Spleen (tissue), 7 donors: ENCODE data around the gene GMCL1.

Experiments used
- CTCF ChIP-seq, 11 experiments: fragments of 200-600 bp in 7 of 11; fragments of 450-650 bp in 4 of 11; sonication (generic) in 4 of 11; IDR thresholded peaks in 8 of 11; conservative IDR thresholded peaks in 3 of 11; 1 replicate in 7 of 11; 2 replicates in 4 of 11; pipeline versions ENCODE4 v1.4.0 to v1.8.0; 2016 to 2021; ENCODE audit warnings: antibody characterized with exemption in 11 of 11, inconsistent platforms in 4 of 11, mild to moderate bottlenecking in 1 of 11
- POLR2A ChIP-seq, 3 donors: fragments of 450-650 bp; IDR thresholded peaks; one replicate each; pipeline ENCODE4 v1.5.1; 2017; ENCODE audit warnings: antibody characterized with exemption in 3 of 3, mild to moderate bottlenecking in 1 of 3
- donor health status: DM: no; HTN: no; CAD: no; lungs with moderate emphysema.
- donor health status: DM: no; HTN: no; CAD: no.
- donor health status: DM: no; HTN: no; CAD: no.

- TF ChIP-seq CTCF (IDR thresholded peaks at IDR 0.05 in 8 of 11, conservative IDR thresholded peaks at IDR 0.05 in 3 of 11) (no peak), POLR2A (IDR thresholded peaks at IDR 0.05) (no peak)
Measured at GRCh38 chr2:69830045-69830905, 815 bp downstream of the GMCL1 start.
